Measurements from ENCODE around the gene GDPD5.

Gene GDPD5

GRCh38 chr11:75558939-75559843 lies 33.5 kb upstream of the GDPD5 start:
- DNase-seq (ENCODE audit: low spot score): peak; percentile 82

GRCh38 chr11:75557666-75558494 lies 32.1 kb upstream of the GDPD5 start:
- peak; percentile 89 for DNase-seq (ENCODE audit: low spot score)

GRCh38 chr11:75556275-75556674 lies 30.5 kb upstream of the GDPD5 start:
- DNase-seq (ENCODE audit: low spot score): no peak

GRCh38 chr11:75555079-75555811 lies 29.5 kb upstream of the GDPD5 start:
- DNase-seq (ENCODE audit: low spot score): no peak

- DNase-seq (ENCODE audit: low spot score): peak; percentile 95
Observed at GRCh38 chr11:75554258-75555022, 28.7 kb upstream of the GDPD5 start.

- DNase-seq (ENCODE audit: low spot score): no peak
Observed at GRCh38 chr11:75553889-75554257, 28.1 kb upstream of the GDPD5 start.

- no peak for DNase-seq (ENCODE audit: low spot score)
Observed at GRCh38 chr11:75553182-75553581, 27.4 kb upstream of the GDPD5 start.

GRCh38 chr11:75549370-75549958 lies 23.7 kb upstream of the GDPD5 start:
- DNase-seq (ENCODE audit: low spot score): no peak

- no peak for DNase-seq (ENCODE audit: low spot score)
Observed at GRCh38 chr11:75548595-75549272, 23.0 kb upstream of the GDPD5 start.

- peak; percentile 88 for DNase-seq (ENCODE audit: low spot score)
Observed at GRCh38 chr11:75547617-75548058, 21.9 kb upstream of the GDPD5 start.

- no peak for DNase-seq (ENCODE audit: low spot score)
Observed at GRCh38 chr11:75547177-75547576, 21.4 kb upstream of the GDPD5 start.

- no peak for DNase-seq (ENCODE audit: low spot score)
Observed at GRCh38 chr11:75543806-75544205, 18.1 kb upstream of the GDPD5 start.

- no peak for DNase-seq (ENCODE audit: low spot score)
Observed at GRCh38 chr11:75542088-75542438, 16.3 kb upstream of the GDPD5 start.

GRCh38 chr11:75541193-75542087 lies 15.7 kb upstream of the GDPD5 start:
- DNase-seq (ENCODE audit: low spot score): no peak

- no peak for DNase-seq (ENCODE audit: low spot score)
Observed at GRCh38 chr11:75539459-75540334, 14.0 kb upstream of the GDPD5 start.

- DNase-seq (ENCODE audit: low spot score): no peak
Observed at GRCh38 chr11:75538150-75538942, 12.6 kb upstream of the GDPD5 start.

- no peak for DNase-seq (ENCODE audit: low spot score)
Observed at GRCh38 chr11:75537740-75538139, 12.0 kb upstream of the GDPD5 start.

Data from GM03348 (cell line).